Lung (tissue), 12 donors: ENCODE data around the gene PTPN18. TPM values are rescaled to one million over a fixed set of nuclear protein-coding genes. Genes with fewer than 3 reads are reported as not detected.

Experiments
- ATAC-seq: fragments of 200-7000 bp; cut with Tn5 transposase; one replicate; pipeline ENCODE4 v1.9.1; 2020; ENCODE audit warnings: moderate number of reproducible peaks; ENCODE audit not compliant: insufficient read depth, low FRiP score
- DNase-seq, 3 donors: peaks; one replicate each; pipeline ENCODE4 v3.0.0-alpha.2; 2013 to 2017
- H3K27ac ChIP-seq, 2 donors: one replicate each; pipeline ENCODE4 v1.5.1; 2013; ENCODE audit warnings: mild to moderate bottlenecking in 2 of 2, moderate library complexity in 2 of 2, control low read depth in 1 of 2, inconsistent platforms in 1 of 2, low read depth in 1 of 2, low read length in 1 of 2
- H3K27me3 ChIP-seq, 3 donors: one replicate each; pipeline ENCODE4 v1.5.1; 2013; ENCODE audit warnings: low read length in 2 of 3; ENCODE audit not compliant: control insufficient read depth in 3 of 3, insufficient read depth in 3 of 3
- H3K36me3 ChIP-seq, 4 donors: one replicate each; pipeline ENCODE4 v1.5.1; 2013; ENCODE audit warnings: low read length in 4 of 4, mild to moderate bottlenecking in 1 of 4, moderate library complexity in 1 of 4; ENCODE audit not compliant: control insufficient read depth in 4 of 4, insufficient read depth in 4 of 4
- H3K4me1 ChIP-seq, 5 donors: one replicate each; pipeline ENCODE4 v1.5.1; 2013; ENCODE audit warnings: low read length in 5 of 5, mild to moderate bottlenecking in 2 of 5, moderate library complexity in 1 of 5; ENCODE audit not compliant: control insufficient read depth in 5 of 5, insufficient read depth in 5 of 5
- H3K4me3 ChIP-seq: one replicate; pipeline ENCODE4 v1.5.1; 2013; ENCODE audit warnings: mild to moderate bottlenecking, control low read depth, moderate library complexity
- H3K9ac ChIP-seq, 2 donors: one replicate each; pipeline ENCODE4 v1.5.1; 2013; ENCODE audit warnings: low read length in 2 of 2, control low read depth in 1 of 2; ENCODE audit not compliant: insufficient read depth in 1 of 2
- H3K9me3 ChIP-seq, 4 donors: one replicate each; pipeline ENCODE4 v1.5.1; 2013; ENCODE audit warnings: low read length in 3 of 4, mild to moderate bottlenecking in 1 of 4, moderate library complexity in 1 of 4; ENCODE audit not compliant: control insufficient read depth in 4 of 4, insufficient read depth in 3 of 4
- CTCF ChIP-seq: IDR thresholded peaks from 2 replicates; pipeline ENCODE4 v1.5.1; 2012; ENCODE audit warnings: mild to moderate bottlenecking; ENCODE audit errors: control extremely low read depth, extremely low read depth
- WGBS, 2 donors: extraction: QIAGEN DNeasy Blood & Tissue Kit; methylation state at CpG; one replicate each; pipeline ENCODE4 v1.1.7; 2013; 5-methylcytosine and 5-hydroxymethylcytosine counted together
- polyA plus RNA-seq, 2 donors: library from polyadenylated mRNA; stranded (reverse); fragments of 200-250 nt; gene quantifications; one replicate each; pipeline ENCODE4 v1.2.1, GENCODE V29; 2013
- total RNA-seq, 2 donors: library from RNA; depleted of rRNA in 1 of 2; stranded (reverse); fragments of >200 nt in 1 of 2; gene quantifications; one replicate each; pipeline ENCODE4 v1.2.1, GENCODE V29; 2014 to 2021
- donor health status: control.
- donor health status: control.
- donor health status: Bipolar disorder and iron deficiency.
- donor health status: healthy.
- donor health status: DM: yes; HTN: yes; CAD: no.

Gene PTPN18
- total and polyA plus RNA-seq, 4 donors: 29.2 to 88.3 (median 59.7) TPM

GRCh38 chr2:130387071-130387400 lies 31.2 kb downstream of the PTPN18 start:
- no peaks in the 10 kb centered on the region for H3K27me3 ChIP-seq
- peaks cover 0 to 7% (median 1%) of the 10 kb centered on the region in 4 donors for H3K36me3 ChIP-seq
- WGBS, 2 donors: 55 to 67% methylated on average over 4 of the region's 4 CpGs
- TF ChIP-seq CTCF: no peak
- peak overlapping the region in 1 of 2 donors; percentile 38 for H3K27ac ChIP-seq
- ATAC-seq (no peak), DNase-seq (peak in 1 of 3 donors; percentile 20)
- H3K9me3 ChIP-seq: no peaks in the 10 kb centered on the region
- H3K4me1 ChIP-seq: peaks cover under 1 to 11% (median 7%) of the 10 kb centered on the region in 5 donors
- H3K4me3 ChIP-seq: no peak overlapping the region
- no peak overlapping the region for H3K9ac ChIP-seq

GRCh38 chr2:130387804-130388203 lies 31.9 kb downstream of the PTPN18 start:
- Histone ChIP-seq H3K4me3 (no peak overlapping the region), H3K4me1 (peaks cover 3 to 13% (median 7%) of the 10 kb centered on the region in 5 donors), H3K36me3 (peaks cover 0 to under 1% (median 0%) of the 10 kb centered on the region in 4 donors), H3K9me3 (no peaks in the 10 kb centered on the region), H3K9ac (no peak overlapping the region), H3K27ac (peak overlapping the region in 1 of 2 donors; percentile 10), H3K27me3 (no peaks in the 10 kb centered on the region)
- no peak for ATAC-seq
- no peak for TF ChIP-seq CTCF
- DNase-seq: no peak
- WGBS, 2 donors: 80 to 86% methylated on average over 4 of the region's 4 CpGs

DNA sequence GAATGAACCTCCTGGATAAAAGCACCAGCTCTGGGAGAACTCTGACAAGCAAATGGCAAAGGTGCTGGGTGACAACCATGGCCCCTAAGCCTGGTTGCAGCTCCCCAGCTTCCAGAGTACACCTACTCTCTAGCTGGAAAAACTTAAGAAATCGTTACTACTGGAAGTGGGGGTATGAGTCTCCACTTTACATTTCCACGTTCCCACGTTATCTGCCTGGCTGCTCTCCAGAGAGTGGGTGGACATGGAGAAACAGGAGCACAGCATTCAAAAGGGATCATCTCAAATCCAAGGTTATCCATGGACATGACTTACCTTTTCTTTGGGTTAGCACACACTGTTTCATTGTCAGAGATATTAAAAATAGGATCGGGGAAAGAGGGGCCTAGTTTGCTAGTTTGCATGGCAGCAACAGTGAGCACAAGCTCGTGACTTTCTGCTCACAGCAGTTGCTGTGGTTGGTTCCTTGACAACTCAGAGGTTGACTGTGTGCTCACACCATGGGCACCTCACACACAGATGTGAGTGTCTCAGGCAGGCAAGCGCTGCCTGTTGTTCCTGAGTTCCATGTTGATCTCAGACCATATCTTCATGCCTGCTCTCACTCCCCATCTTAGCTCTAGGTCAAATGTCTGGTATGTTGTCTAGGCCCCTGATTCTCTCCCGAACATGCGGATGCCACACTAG lies 32.5 kb downstream of the PTPN18 start:
- WGBS, 2 donors: 85 to 89% methylated on average over 8 of the region's 8 CpGs
- TF ChIP-seq CTCF: no peak
- no peak overlapping the region for H3K9ac ChIP-seq
- H3K27ac ChIP-seq: no peak overlapping the region
- ATAC-seq: no peak
- no peaks in the 10 kb centered on the region for H3K27me3 ChIP-seq
- DNase-seq: no peak
- peaks cover 3 to 13% (median 7%) of the 10 kb centered on the region in 5 donors for H3K4me1 ChIP-seq
- H3K4me3 ChIP-seq: no peak overlapping the region
- no peaks in the 10 kb centered on the region for H3K9me3 ChIP-seq
- no peaks in the 10 kb centered on the region for H3K36me3 ChIP-seq

DNA sequence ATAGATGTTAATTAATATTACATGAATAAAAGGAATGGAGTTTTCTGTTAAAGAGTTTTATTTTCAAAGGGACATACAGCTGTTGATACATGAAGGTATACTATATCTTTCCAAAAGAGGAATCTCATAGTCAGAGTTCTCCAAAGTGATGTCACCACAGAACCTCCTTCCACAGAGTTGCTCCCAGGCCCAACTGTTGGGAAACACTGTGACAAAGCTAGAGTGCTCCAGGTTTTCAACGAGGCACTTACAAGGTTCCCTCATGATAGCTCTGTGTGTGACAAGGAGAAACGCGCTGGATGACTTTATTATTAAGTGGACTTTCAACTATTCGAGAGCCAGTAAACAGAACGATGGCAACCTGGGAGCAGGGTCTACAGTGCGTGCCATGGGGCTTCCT lies 33.5 kb downstream of the PTPN18 start:
- no peaks in the 10 kb centered on the region for H3K27me3 ChIP-seq
- peaks cover 3 to 13% (median 7%) of the 10 kb centered on the region in 5 donors for H3K4me1 ChIP-seq
- no peak overlapping the region for H3K27ac ChIP-seq
- H3K36me3 ChIP-seq: no peaks in the 10 kb centered on the region
- H3K4me3 ChIP-seq: no peak overlapping the region
- H3K9me3 ChIP-seq: no peaks in the 10 kb centered on the region
- no peak overlapping the region for H3K9ac ChIP-seq
- no peak for TF ChIP-seq CTCF
- DNase-seq (no peak), ATAC-seq (no peak)
- whole genome bisulfite sequencing, 2 donors: 77 to 81% methylated on average over 6 of the region's 6 CpGs
